CD8-positive, alpha-beta memory T cell (primary cell): ENCODE data around the gene OPCML. TPM values are rescaled to one million over a fixed set of nuclear protein-coding genes. Genes with fewer than 3 reads are reported as not detected.

ENCODE experiments used
- CTCF ChIA-PET: fragments of 350-600 bp; sonication (Branson Sonifier 250); formaldehyde crosslinking; loops from one replicate; lab custom pipeline; 2021; ENCODE audit warnings: antibody characterized with exemption; lab: Charles Lee
- POLR2A ChIA-PET: fragments of 350-600 bp; sonication (Branson Sonifier 250); formaldehyde crosslinking; loops from one replicate; lab custom pipeline; 2021; ENCODE audit warnings: antibody characterized with exemption; lab: Charles Lee
- DNase-seq, 5 donors: peaks; one replicate each; pipeline versions ENCODE4 v3.0.0 to v3.0.0-alpha.2; 2020 to 2022; ENCODE audit warnings: mixed read lengths in 1 of 5
- H3K27ac ChIP-seq: one replicate; pipeline ENCODE4 v1.7.0; 2013; ENCODE audit warnings: low read depth, mild to moderate bottlenecking, low read length, moderate library complexity
- H3K27me3 ChIP-seq: 2 replicates; pipeline ENCODE4 v1.7.0; 2013; ENCODE audit warnings: low read length, mild to moderate bottlenecking; ENCODE audit not compliant: insufficient read depth, poor library complexity, severe bottlenecking
- H3K36me3 ChIP-seq: 2 replicates; pipeline ENCODE4 v1.7.0; 2013; ENCODE audit warnings: mild to moderate bottlenecking, low read length, moderate library complexity; ENCODE audit not compliant: insufficient read depth
- H3K4me1 ChIP-seq: 2 replicates; pipeline ENCODE4 v1.7.0; 2013; ENCODE audit warnings: mild to moderate bottlenecking, low read length, moderate library complexity; ENCODE audit not compliant: insufficient read depth
- H3K4me3 ChIP-seq: 2 replicates; pipeline ENCODE4 v1.7.0; 2013; ENCODE audit warnings: mild to moderate bottlenecking, low read length
- H3K9me3 ChIP-seq: 2 replicates; pipeline ENCODE4 v1.7.0; 2013; ENCODE audit warnings: mild to moderate bottlenecking, low read length
- H3K27ac Mint-ChIP-seq, 8 donors: one replicate each; pipeline ENCODE4 v1.8.0; 2020 to 2021; ENCODE audit warnings: mixed read lengths in 8 of 8, mild to moderate bottlenecking in 6 of 8, inconsistent platforms in 3 of 8, moderate library complexity in 3 of 8
- H3K27me3 Mint-ChIP-seq, 2 donors: one replicate each; pipeline ENCODE4 v1.8.0; 2020 to 2021; ENCODE audit warnings: mixed read lengths in 2 of 2, mild to moderate bottlenecking in 1 of 2, moderate library complexity in 1 of 2
- H3K36me3 Mint-ChIP-seq, 3 donors: one replicate each; pipeline ENCODE4 v1.8.0; 2020 to 2021; ENCODE audit warnings: mixed read lengths in 3 of 3, inconsistent platforms in 1 of 3, mild to moderate bottlenecking in 1 of 3
- H3K4me1 Mint-ChIP-seq, 3 donors: one replicate each; pipeline ENCODE4 v1.8.0; 2020 to 2021; ENCODE audit warnings: mixed read lengths in 3 of 3, inconsistent platforms in 1 of 3, mild to moderate bottlenecking in 1 of 3
- H3K4me3 Mint-ChIP-seq, 7 donors: one replicate each; pipeline ENCODE4 v1.8.0; 2020 to 2021; ENCODE audit warnings: mixed read lengths in 7 of 7, mild to moderate bottlenecking in 6 of 7, moderate library complexity in 4 of 7, inconsistent platforms in 2 of 7
- H3K9me3 Mint-ChIP-seq, 5 donors: one replicate each; pipeline ENCODE4 v1.8.0; 2020 to 2022; ENCODE audit warnings: mixed read lengths in 5 of 5, mild to moderate bottlenecking in 3 of 5, moderate library complexity in 2 of 5, inconsistent platforms in 1 of 5
- polyA plus RNA-seq: library from polyadenylated mRNA; unstranded; fragments of 300-500 nt; fragmentation: Illumina TruSeq; gene quantifications from one replicate; pipeline ENCODE4 v1.2.3, GENCODE V29; 2021
- total RNA-seq, 2 experiments: library from RNA; stranded (reverse); gene quantifications; one replicate each; pipeline ENCODE4 v1.2.3, GENCODE V29; 2021

Gene OPCML
- total and polyA plus RNA-seq, 3 experiments from 2014 or later = not detected

- H3K4me3 ChIP-seq = no peak overlapping the region
- H3K27me3 ChIP-seq = no peaks in the 10 kb centered on the region
- no peaks in the 10 kb centered on the region for H3K4me1 ChIP-seq
- H3K9me3 ChIP-seq = no peaks in the 10 kb centered on the region
- no peaks in the 10 kb centered on the region for H3K36me3 ChIP-seq
- Mint-ChIP-seq H3K9me3 (peaks cover 0 to 6% (median 2%) of the 10 kb centered on the region in 5 donors), H3K4me3 (no peak overlapping the region), H3K27ac (no peak overlapping the region), H3K4me1 (peaks cover 4 to 14% (median 11%) of the 10 kb centered on the region in 3 donors), H3K27me3 (peaks cover 0 to 3% of the 10 kb centered on the region in 2 donors), H3K36me3 (no peaks in the 10 kb centered on the region)
- H3K27ac ChIP-seq = no peak overlapping the region
- ChIA-PET CTCF (no interaction called here), POLR2A (no interaction called here)
- DNase-seq = no peak
Observed at GRCh38 chr11:132643239-132643638, 889.1 kb downstream of the OPCML start.

GRCh38 chr11:132640952-132641351 lies 891.3 kb downstream of the OPCML start:
- Mint-ChIP-seq H3K36me3 (no peaks in the 10 kb centered on the region), H3K9me3 (peaks cover 0 to 6% (median 2%) of the 10 kb centered on the region in 5 donors), H3K27ac (peak overlapping the region in 2 of 8 donors; percentile 15 to 78), H3K27me3 (peaks cover 0 to 3% of the 10 kb centered on the region in 2 donors), H3K4me1 (peaks cover 4 to 14% (median 11%) of the 10 kb centered on the region in 3 donors), H3K4me3 (peak overlapping the region in 1 of 7 donors; percentile 32)
- H3K4me3 ChIP-seq = no peak overlapping the region
- ChIA-PET CTCF (no interaction called here), POLR2A (no interaction called here)
- H3K27ac ChIP-seq = no peak overlapping the region
- no peaks in the 10 kb centered on the region for H3K27me3 ChIP-seq
- no peak for DNase-seq
- H3K36me3 ChIP-seq = no peaks in the 10 kb centered on the region
- no peaks in the 10 kb centered on the region for H3K9me3 ChIP-seq
- no peaks in the 10 kb centered on the region for H3K4me1 ChIP-seq

- H3K4me3 Mint-ChIP-seq = no peak overlapping the region
- Histone ChIP-seq H3K4me3 (no peak overlapping the region), H3K9me3 (no peaks in the 10 kb centered on the region), H3K4me1 (no peaks in the 10 kb centered on the region), H3K36me3 (no peaks in the 10 kb centered on the region), H3K27ac (no peak overlapping the region), H3K27me3 (no peaks in the 10 kb centered on the region)
- no peak overlapping the region for H3K27ac Mint-ChIP-seq
- H3K4me1 Mint-ChIP-seq = peaks cover 4 to 14% (median 11%) of the 10 kb centered on the region in 3 donors
- peaks cover 0 to 6% (median 2%) of the 10 kb centered on the region in 5 donors for H3K9me3 Mint-ChIP-seq
- CTCF ChIA-PET = no interaction called here
- H3K36me3 Mint-ChIP-seq = no peaks in the 10 kb centered on the region
- DNase-seq = no peak
- H3K27me3 Mint-ChIP-seq = peaks cover 0 to 3% of the 10 kb centered on the region in 2 donors
- POLR2A ChIA-PET = no interaction called here
Observed at GRCh38 chr11:132639986-132640385, 892.3 kb downstream of the OPCML start.

GRCh38 chr11:132639403-132639802 lies 892.9 kb downstream of the OPCML start:
- H3K27me3 ChIP-seq = no peaks in the 10 kb centered on the region
- peaks cover 0 to 3% of the 10 kb centered on the region in 2 donors for H3K27me3 Mint-ChIP-seq
- peaks cover 0 to 6% (median 2%) of the 10 kb centered on the region in 5 donors for H3K9me3 Mint-ChIP-seq
- H3K4me1 Mint-ChIP-seq = peaks cover 4 to 14% (median 11%) of the 10 kb centered on the region in 3 donors
- no peaks in the 10 kb centered on the region for H3K36me3 ChIP-seq
- H3K27ac Mint-ChIP-seq = no peak overlapping the region
- H3K9me3 ChIP-seq = no peaks in the 10 kb centered on the region
- H3K27ac ChIP-seq = no peak overlapping the region
- H3K36me3 Mint-ChIP-seq = no peaks in the 10 kb centered on the region
- ChIA-PET CTCF (no interaction called here), POLR2A (no interaction called here)
- no peaks in the 10 kb centered on the region for H3K4me1 ChIP-seq
- no peak overlapping the region for H3K4me3 Mint-ChIP-seq
- DNase-seq = no peak
- H3K4me3 ChIP-seq = no peak overlapping the region

DNA sequence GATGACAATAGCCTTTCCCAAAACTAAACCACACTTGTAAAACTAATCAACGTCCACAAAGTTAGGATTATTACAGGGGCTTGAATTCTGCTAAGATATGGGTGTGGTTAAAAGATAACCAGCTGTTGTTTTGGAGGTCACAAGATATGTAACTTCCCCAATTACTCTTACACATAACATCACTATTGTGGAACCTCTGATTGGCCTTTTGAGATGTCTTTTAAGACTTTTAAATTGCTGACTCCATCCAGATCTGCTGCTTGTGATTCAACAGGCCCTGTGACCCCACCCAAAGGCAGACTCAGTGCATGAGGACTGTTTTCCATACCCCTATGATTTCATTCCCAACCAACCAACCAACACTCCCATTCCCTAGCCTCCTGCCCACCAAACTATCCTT lies 893.9 kb downstream of the OPCML start:
- no peaks in the 10 kb centered on the region for H3K27me3 Mint-ChIP-seq
- no peaks in the 10 kb centered on the region for H3K36me3 Mint-ChIP-seq
- POLR2A ChIA-PET = no interaction called here
- peaks cover 0 to 6% (median 2%) of the 10 kb centered on the region in 5 donors for H3K9me3 Mint-ChIP-seq
- Histone ChIP-seq H3K9me3 (no peaks in the 10 kb centered on the region), H3K4me3 (no peak overlapping the region), H3K27ac (no peak overlapping the region), H3K4me1 (no peaks in the 10 kb centered on the region), H3K36me3 (no peaks in the 10 kb centered on the region), H3K27me3 (no peaks in the 10 kb centered on the region)
- no peak for DNase-seq
- H3K4me1 Mint-ChIP-seq = peaks cover 4 to 14% (median 11%) of the 10 kb centered on the region in 3 donors
- H3K4me3 Mint-ChIP-seq = no peak overlapping the region
- CTCF ChIA-PET = no interaction called here
- H3K27ac Mint-ChIP-seq = no peak overlapping the region

DNA sequence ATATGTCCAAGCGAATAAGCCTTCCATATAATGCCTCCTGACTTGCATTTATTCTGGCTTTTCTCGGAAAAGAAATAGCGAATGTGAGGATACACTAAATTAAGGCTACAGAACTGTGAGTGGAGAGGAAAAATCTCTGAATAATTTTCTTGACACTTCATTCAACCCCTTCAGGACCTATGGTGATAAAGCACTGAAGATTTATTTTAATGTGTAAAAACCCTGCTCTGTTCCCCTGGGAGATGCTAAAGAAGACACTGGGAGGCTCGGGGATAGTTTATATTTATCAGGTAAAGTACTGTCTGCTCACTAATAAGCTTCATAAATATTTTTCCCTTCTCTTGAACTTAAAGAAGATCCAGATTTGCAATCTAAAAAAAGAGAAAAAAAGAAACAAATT lies 895.8 kb downstream of the OPCML start:
- ChIA-PET CTCF (no interaction called here), POLR2A (no interaction called here)
- Mint-ChIP-seq H3K36me3 (no peaks in the 10 kb centered on the region), H3K27ac (no peak overlapping the region), H3K27me3 (no peaks in the 10 kb centered on the region), H3K9me3 (peaks cover 0 to 7% (median 2%) of the 10 kb centered on the region in 5 donors), H3K4me3 (no peak overlapping the region), H3K4me1 (peaks cover 4 to 12% (median 11%) of the 10 kb centered on the region in 3 donors)
- no peaks in the 10 kb centered on the region for H3K4me1 ChIP-seq
- no peak overlapping the region for H3K4me3 ChIP-seq
- no peak for DNase-seq
- no peaks in the 10 kb centered on the region for H3K9me3 ChIP-seq
- no peak overlapping the region for H3K27ac ChIP-seq
- H3K36me3 ChIP-seq = no peaks in the 10 kb centered on the region
- H3K27me3 ChIP-seq = no peaks in the 10 kb centered on the region

- Mint-ChIP-seq H3K27ac (no peak overlapping the region), H3K27me3 (no peaks in the 10 kb centered on the region), H3K9me3 (peaks cover 0 to 7% (median 0%) of the 10 kb centered on the region in 5 donors), H3K4me1 (no peaks in the 10 kb centered on the region), H3K36me3 (no peaks in the 10 kb centered on the region), H3K4me3 (no peak overlapping the region)
- no peaks in the 10 kb centered on the region for H3K36me3 ChIP-seq
- no peak overlapping the region for H3K4me3 ChIP-seq
- no peaks in the 10 kb centered on the region for H3K9me3 ChIP-seq
- ChIA-PET CTCF (no interaction called here), POLR2A (no interaction called here)
- H3K4me1 ChIP-seq = no peaks in the 10 kb centered on the region
- no peaks in the 10 kb centered on the region for H3K27me3 ChIP-seq
- no peak overlapping the region for H3K27ac ChIP-seq
- no peak for DNase-seq
Observed at GRCh38 chr11:132632641-132633124, 899.6 kb downstream of the OPCML start.

DNA sequence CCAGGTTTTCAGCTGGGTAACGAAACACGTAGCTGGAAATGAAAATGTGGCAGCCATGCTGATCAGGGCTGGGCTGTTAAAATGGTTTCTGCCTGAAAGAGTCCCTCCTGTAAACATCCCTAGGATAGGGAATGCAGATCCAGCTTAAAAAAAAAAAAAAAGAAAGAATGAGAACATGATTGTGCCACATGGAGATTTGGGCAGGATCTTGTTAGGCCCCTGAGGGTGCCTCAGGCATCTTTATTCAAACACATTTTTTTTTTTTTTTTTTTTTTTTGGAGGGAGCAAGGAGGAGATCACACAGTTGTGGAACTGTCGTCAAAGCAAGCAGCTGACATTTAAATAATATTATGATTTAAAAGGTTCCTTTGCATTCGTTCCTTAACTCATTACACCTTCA lies 900.3 kb downstream of the OPCML start:
- Histone ChIP-seq H3K4me1 (no peaks in the 10 kb centered on the region), H3K4me3 (no peak overlapping the region), H3K9me3 (no peaks in the 10 kb centered on the region), H3K36me3 (no peaks in the 10 kb centered on the region), H3K27me3 (no peaks in the 10 kb centered on the region), H3K27ac (no peak overlapping the region)
- CTCF ChIA-PET = no interaction called here
- Mint-ChIP-seq H3K36me3 (no peaks in the 10 kb centered on the region), H3K27me3 (no peaks in the 10 kb centered on the region), H3K4me3 (no peak overlapping the region), H3K9me3 (peaks cover 0 to 10% (median 0%) of the 10 kb centered on the region in 5 donors), H3K27ac (no peak overlapping the region), H3K4me1 (no peaks in the 10 kb centered on the region)
- POLR2A ChIA-PET = no interaction called here
- no peak for DNase-seq
